Measurements from ENCODE around the gene KANSL2.
"Not testable (repeated sequence)": the region's sequence is repeated elsewhere in the genome, so short reads cannot be mapped to it uniquely, and the experiment has no call there.

KANSL2 gene

DNA sequence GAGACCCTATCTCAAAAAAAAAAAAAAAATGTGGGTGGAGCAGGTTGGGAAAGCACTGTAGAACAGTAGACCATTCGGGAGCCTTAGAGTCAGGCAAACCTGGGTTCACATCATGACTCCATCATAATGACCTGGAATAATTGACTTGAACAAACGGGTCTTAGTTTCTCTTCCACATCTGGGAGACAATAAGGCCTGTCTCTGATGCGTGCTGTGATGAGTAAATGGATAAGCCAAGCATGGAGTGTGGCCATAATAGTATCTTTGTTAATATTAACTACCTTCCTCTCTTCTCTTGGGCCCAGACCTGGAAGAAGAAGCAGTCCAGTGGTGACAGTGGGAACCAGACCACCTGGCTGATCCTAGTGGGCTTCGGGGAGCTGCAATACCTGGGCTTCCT, 54.5 kb downstream of the KANSL2 start:
- ATAC-seq (replicated peaks) (no peak), DNase-seq (no peak)
- H3K4me1 Mint-ChIP-seq (ENCODE audit: low read depth in 2 of 2), result no peaks in the 10 kb centered on the region
- peaks cover 75 to 77% of the 10 kb centered on the region in 2 donors for H3K27me3 Mint-ChIP-seq
- no peaks in the 10 kb centered on the region for H3K36me3 Mint-ChIP-seq (ENCODE audit: insufficient read depth)
- H3K9me3 Mint-ChIP-seq, result no peaks in the 10 kb centered on the region
- no peak overlapping the region for H3K4me3 Mint-ChIP-seq
- no peak overlapping the region for H3K27ac Mint-ChIP-seq

DNA sequence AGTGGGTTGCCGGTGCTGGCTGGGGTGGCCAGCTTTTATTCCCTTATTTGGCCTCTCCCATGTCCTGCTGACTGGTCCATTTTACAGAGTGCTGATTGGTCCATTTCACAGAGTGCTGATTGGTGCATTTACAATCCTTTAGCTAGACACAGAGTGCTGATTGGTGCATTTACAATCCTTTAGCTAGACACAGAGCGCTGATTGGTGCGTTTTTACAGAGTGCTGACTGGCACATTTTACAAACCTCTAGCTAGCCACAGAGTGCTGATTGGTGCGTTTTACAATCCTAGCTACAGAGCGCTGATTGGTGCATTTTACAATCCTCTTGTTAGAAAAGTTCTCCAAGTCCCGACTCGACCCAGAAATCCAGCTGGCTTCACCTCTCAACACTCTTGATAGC, 59.0 kb downstream of the KANSL2 start:
- H3K27me3 Mint-ChIP-seq, result peaks cover 65 to 73% of the 10 kb centered on the region in 2 donors
- ATAC-seq (replicated peaks); H3K36me3 Mint-ChIP-seq (ENCODE audit: insufficient read depth); H3K4me1 Mint-ChIP-seq (ENCODE audit: low read depth in 2 of 2); H3K4me3 Mint-ChIP-seq; DNase-seq; H3K27ac Mint-ChIP-seq; H3K9me3 Mint-ChIP-seq: not testable (repeated sequence)

DNA sequence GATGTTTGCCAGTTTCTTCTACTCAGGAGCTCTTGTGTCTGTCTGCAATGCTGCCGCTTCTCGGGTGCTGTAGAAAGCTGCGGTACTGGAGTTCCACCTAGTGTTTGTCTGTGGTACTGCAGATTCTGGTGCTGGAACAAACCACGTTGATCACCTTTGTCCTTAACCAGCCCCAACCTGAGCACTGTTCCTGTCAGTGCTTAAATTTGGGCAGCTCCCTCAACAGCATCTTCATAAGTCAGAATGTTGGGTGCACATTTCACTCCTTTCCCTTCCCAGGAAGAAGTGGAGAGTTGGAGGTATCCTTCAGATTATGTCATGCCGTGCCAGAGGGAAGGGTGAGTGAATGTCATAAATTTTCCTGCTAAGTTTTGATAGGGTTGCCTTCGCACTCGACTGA, 63.5 kb downstream of the KANSL2 start:
- no peak overlapping the region for H3K27ac Mint-ChIP-seq
- peaks cover 47 to 80% of the 10 kb centered on the region in 2 donors for H3K27me3 Mint-ChIP-seq
- no peaks in the 10 kb centered on the region for H3K36me3 Mint-ChIP-seq (ENCODE audit: insufficient read depth)
- H3K9me3 Mint-ChIP-seq, result peaks cover under 1 to 1% of the 10 kb centered on the region in 2 donors
- DNase-seq, result peak; percentile 68 to 80 (median 70)
- ATAC-seq (replicated peaks), result peak; percentile 88
- H3K4me3 Mint-ChIP-seq, result no peak overlapping the region
- H3K4me1 Mint-ChIP-seq (ENCODE audit: low read depth in 2 of 2), result no peaks in the 10 kb centered on the region

DNA sequence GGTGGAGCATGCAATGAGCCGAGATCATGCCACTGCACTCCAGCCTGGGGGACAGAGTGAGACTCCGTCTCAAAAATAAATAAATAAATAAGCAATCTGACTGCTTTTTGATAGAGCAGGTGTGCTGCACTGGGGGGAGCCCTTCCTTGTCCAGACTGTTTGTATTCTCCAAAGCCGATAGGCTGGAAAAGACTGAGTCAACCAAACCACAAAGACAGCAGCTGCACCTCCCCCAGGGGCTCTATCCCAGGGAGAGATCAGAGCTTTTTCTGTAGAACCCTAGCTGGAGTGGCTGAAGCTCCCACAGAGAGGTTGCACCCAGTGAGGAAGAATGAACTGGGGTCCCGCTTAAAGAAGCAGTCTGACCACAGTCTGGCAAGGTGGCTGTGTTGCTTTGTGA, 66.4 kb downstream of the KANSL2 start:
- no peak overlapping the region for H3K4me3 Mint-ChIP-seq
- H3K27me3 Mint-ChIP-seq, result peaks cover 56 to 82% of the 10 kb centered on the region in 2 donors
- H3K27ac Mint-ChIP-seq, result no peak overlapping the region
- peaks cover 5 to 14% of the 10 kb centered on the region in 2 donors for H3K9me3 Mint-ChIP-seq
- no peaks in the 10 kb centered on the region for H3K36me3 Mint-ChIP-seq (ENCODE audit: insufficient read depth)
- ATAC-seq (replicated peaks), result no peak
- DNase-seq, result no peak
- H3K4me1 Mint-ChIP-seq (ENCODE audit: low read depth in 2 of 2), result no peaks in the 10 kb centered on the region

DNA sequence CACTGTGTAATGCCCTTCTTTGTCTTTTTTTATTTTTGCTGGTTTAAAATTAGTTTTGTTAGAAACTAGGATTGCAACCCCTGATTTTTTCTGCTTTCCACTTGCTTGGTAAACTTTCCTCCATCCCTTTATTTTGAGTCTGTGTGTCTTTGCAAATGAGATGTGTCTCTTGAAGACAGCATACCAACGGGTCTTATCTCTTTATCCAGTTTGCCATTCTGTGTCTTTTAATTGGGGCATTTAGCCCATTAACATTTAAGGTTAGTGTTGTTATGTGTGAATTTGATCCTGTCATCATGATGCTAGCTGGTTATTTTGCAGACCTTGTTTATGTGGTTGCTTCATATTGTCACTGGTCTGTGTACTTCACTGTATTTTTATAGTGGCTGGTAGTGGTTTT, 68.7 kb downstream of the KANSL2 start:
- no peak for ATAC-seq (replicated peaks)
- no peaks in the 10 kb centered on the region for H3K36me3 Mint-ChIP-seq (ENCODE audit: insufficient read depth)
- no peak overlapping the region for H3K27ac Mint-ChIP-seq
- H3K4me3 Mint-ChIP-seq, result no peak overlapping the region
- no peak for DNase-seq
- H3K4me1 Mint-ChIP-seq (ENCODE audit: low read depth in 2 of 2), result no peaks in the 10 kb centered on the region
- peaks cover 6 to 14% of the 10 kb centered on the region in 2 donors for H3K9me3 Mint-ChIP-seq
- H3K27me3 Mint-ChIP-seq, result peaks cover 58 to 59% of the 10 kb centered on the region in 2 donors
